HUES6 (cell line): ENCODE data around the gene KLF6.

ENCODE experiments used
- H3K27ac ChIP-seq: 2 replicates; pipeline ENCODE4 v1.7.0; 2013; ENCODE audit warnings: low read depth, mild to moderate bottlenecking, low read length, inconsistent platforms
- H3K27me3 ChIP-seq: 2 replicates; pipeline ENCODE4 v1.6.1; 2013; ENCODE audit warnings: low read length; ENCODE audit not compliant: control insufficient read depth, insufficient read depth
- H3K36me3 ChIP-seq: 2 replicates; pipeline ENCODE4 v1.6.1; 2013; ENCODE audit warnings: low read length; ENCODE audit not compliant: control insufficient read depth, insufficient read depth
- H3K4me1 ChIP-seq: 2 replicates; pipeline ENCODE4 v1.6.1; 2013; ENCODE audit warnings: low read length; ENCODE audit not compliant: control insufficient read depth, insufficient read depth
- H3K4me3 ChIP-seq: 2 replicates; pipeline ENCODE4 v1.5.1; 2013; ENCODE audit warnings: low read depth, low read length
- H3K9ac ChIP-seq: one replicate; pipeline ENCODE4 v1.6.1; 2013; ENCODE audit warnings: mild to moderate bottlenecking, low read length
- H3K9me3 ChIP-seq: 2 replicates; pipeline ENCODE4 v1.6.1; 2013; ENCODE audit warnings: low read depth, low read length; ENCODE audit not compliant: control insufficient read depth, insufficient read depth

The KLF6 gene

GRCh38 chr10:3761021-3761686 lies 23.9 kb downstream of the KLF6 start:
- Histone ChIP-seq H3K4me3 (no peak overlapping the region), H3K4me1 (peaks cover 31% of the 10 kb centered on the region), H3K36me3 (no peaks in the 10 kb centered on the region), H3K27me3 (peaks cover 6% of the 10 kb centered on the region; the same call in 1 of the 2 replicates), H3K9me3 (no peaks in the 10 kb centered on the region), H3K9ac (no peak overlapping the region), H3K27ac (no peak overlapping the region)

GRCh38 chr10:3760083-3760482 lies 24.9 kb downstream of the KLF6 start:
- no peak overlapping the region for H3K9ac ChIP-seq
- H3K27ac ChIP-seq = no peak overlapping the region
- no peaks in the 10 kb centered on the region for H3K9me3 ChIP-seq
- H3K36me3 ChIP-seq = no peaks in the 10 kb centered on the region
- peaks cover 27% of the 10 kb centered on the region for H3K4me1 ChIP-seq
- H3K4me3 ChIP-seq = no peak overlapping the region
- H3K27me3 ChIP-seq = peaks cover 6% of the 10 kb centered on the region; the same call in 1 of the 2 replicates

GRCh38 chr10:3759397-3759796 lies 25.6 kb downstream of the KLF6 start:
- Histone ChIP-seq H3K36me3 (no peaks in the 10 kb centered on the region), H3K4me1 (peaks cover 27% of the 10 kb centered on the region), H3K27me3 (peaks cover 6% of the 10 kb centered on the region; the same call in 1 of the 2 replicates), H3K27ac (no peak overlapping the region), H3K9ac (no peak overlapping the region), H3K4me3 (no peak overlapping the region), H3K9me3 (no peaks in the 10 kb centered on the region)

- peaks cover 27% of the 10 kb centered on the region for H3K4me1 ChIP-seq
- no peak overlapping the region for H3K9ac ChIP-seq
- no peak overlapping the region for H3K4me3 ChIP-seq
- peaks cover 6% of the 10 kb centered on the region; the same call in 1 of the 2 replicates for H3K27me3 ChIP-seq
- no peaks in the 10 kb centered on the region for H3K36me3 ChIP-seq
- no peaks in the 10 kb centered on the region for H3K9me3 ChIP-seq
- no peak overlapping the region for H3K27ac ChIP-seq
Measured at GRCh38 chr10:3758491-3758970, 26.5 kb downstream of the KLF6 start.

- H3K9me3 ChIP-seq = no peaks in the 10 kb centered on the region
- H3K27me3 ChIP-seq = peaks cover 6% of the 10 kb centered on the region; the same call in 1 of the 2 replicates
- H3K36me3 ChIP-seq = no peaks in the 10 kb centered on the region
- no peak overlapping the region for H3K4me3 ChIP-seq
- no peak overlapping the region for H3K9ac ChIP-seq
- H3K27ac ChIP-seq = no peak overlapping the region
- peaks cover 22% of the 10 kb centered on the region for H3K4me1 ChIP-seq
Measured at GRCh38 chr10:3757638-3758490, 27.1 kb downstream of the KLF6 start.

GRCh38 chr10:3757250-3757637 lies 27.8 kb downstream of the KLF6 start:
- peaks cover 6% of the 10 kb centered on the region; the same call in 1 of the 2 replicates for H3K27me3 ChIP-seq
- H3K4me3 ChIP-seq = no peak overlapping the region
- peaks cover 16% of the 10 kb centered on the region for H3K4me1 ChIP-seq
- no peaks in the 10 kb centered on the region for H3K36me3 ChIP-seq
- no peak overlapping the region for H3K9ac ChIP-seq
- H3K9me3 ChIP-seq = no peaks in the 10 kb centered on the region
- no peak overlapping the region for H3K27ac ChIP-seq

DNA sequence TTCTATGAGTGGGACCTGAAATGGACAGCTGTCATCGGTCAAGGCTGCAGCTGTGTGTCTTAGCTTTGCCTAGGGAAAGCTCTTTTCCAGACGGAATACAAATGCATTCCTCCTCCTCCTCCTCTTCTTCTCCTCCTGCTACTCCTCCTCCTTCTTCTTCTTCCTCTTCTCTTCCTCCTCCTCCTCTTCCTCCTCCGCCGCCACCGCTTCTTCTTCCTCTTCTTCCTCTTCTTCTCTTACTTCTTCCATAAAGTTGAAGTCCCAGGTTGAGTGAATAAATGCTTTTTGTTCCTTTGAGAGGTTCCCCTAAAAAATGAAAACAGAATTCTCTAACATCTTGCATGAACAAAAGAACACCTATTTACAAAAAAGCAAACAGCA lies 28.7 kb downstream of the KLF6 start:
- Histone ChIP-seq H3K4me3 (no peak overlapping the region), H3K4me1 (peaks cover 7% of the 10 kb centered on the region; the same call in 1 of the 2 replicates), H3K27ac (no peak overlapping the region), H3K9ac (no peak overlapping the region), H3K9me3 (no peaks in the 10 kb centered on the region), H3K36me3 (no peaks in the 10 kb centered on the region), H3K27me3 (peaks cover 6% of the 10 kb centered on the region; the same call in 1 of the 2 replicates)

DNA sequence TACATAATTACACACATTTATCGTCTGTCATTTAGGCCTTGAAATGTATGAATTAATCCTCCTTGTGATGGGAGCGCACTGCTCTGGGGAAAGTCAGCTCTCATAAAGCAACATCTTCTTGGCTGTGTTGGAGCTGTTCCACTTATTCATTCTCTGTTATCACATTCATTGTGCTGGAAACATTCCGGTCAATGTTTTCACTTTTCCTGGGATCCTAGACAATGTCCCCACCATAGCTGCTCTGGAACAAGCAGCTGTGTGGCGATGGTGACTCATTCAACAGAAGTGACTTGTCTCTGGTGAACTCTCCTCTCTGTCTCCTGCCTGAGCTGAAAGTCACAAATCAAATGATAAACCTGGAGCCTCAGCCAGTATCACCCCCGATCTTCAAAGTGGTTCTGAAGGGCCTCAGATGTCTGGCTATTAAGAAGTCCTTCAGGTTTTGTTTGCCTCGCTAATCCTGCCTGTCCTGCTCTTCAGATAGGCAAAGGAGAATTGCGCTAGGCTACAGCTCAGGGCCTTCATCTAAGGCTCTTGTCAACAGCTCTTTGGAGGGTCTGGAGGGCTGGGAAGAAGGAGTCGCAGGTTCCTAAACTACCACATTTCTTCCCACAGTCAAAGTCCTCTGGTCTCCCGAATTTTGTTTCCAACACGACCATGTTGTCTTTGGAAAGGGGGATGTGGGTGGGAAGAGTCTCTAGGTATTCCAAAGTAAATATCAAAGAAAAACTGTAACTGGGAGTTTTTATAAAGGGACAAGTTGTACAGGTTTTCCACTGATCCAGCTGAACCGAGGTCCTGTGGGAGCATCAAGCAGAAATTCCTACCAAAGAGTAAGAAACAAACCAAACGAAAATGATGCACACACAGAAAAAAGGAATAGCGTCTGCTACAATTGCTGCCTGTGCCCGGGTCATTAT lies 29.3 kb downstream of the KLF6 start:
- Histone ChIP-seq H3K27ac (no peak overlapping the region), H3K4me1 (peaks cover 3% of the 10 kb centered on the region; the same call in 1 of the 2 replicates), H3K4me3 (no peak overlapping the region)

GRCh38 chr10:3754727-3755439 lies 30.1 kb downstream of the KLF6 start:
- H3K9me3 ChIP-seq = no peaks in the 10 kb centered on the region
- H3K27me3 ChIP-seq = peaks cover 5% of the 10 kb centered on the region; the same call in 1 of the 2 replicates
- H3K27ac ChIP-seq = no peak overlapping the region
- H3K4me3 ChIP-seq = no peak overlapping the region
- peaks cover 3% of the 10 kb centered on the region; the same call in 1 of the 2 replicates for H3K4me1 ChIP-seq
- no peaks in the 10 kb centered on the region for H3K36me3 ChIP-seq
- H3K9ac ChIP-seq = no peak overlapping the region

More for the DNA sequence above, 29.3 kb downstream of the KLF6 start:
- Histone ChIP-seq H3K9ac (no peak overlapping the region), H3K36me3 (no peaks in the 10 kb centered on the region), H3K9me3 (no peaks in the 10 kb centered on the region), H3K27me3 (peaks cover 6% of the 10 kb centered on the region; the same call in 1 of the 2 replicates)

GRCh38 chr10:3750854-3751253 lies 34.2 kb downstream of the KLF6 start:
- Histone ChIP-seq H3K27ac (no peak overlapping the region), H3K4me3 (no peak overlapping the region), H3K36me3 (no peaks in the 10 kb centered on the region), H3K9me3 (no peaks in the 10 kb centered on the region), H3K9ac (no peak overlapping the region), H3K27me3 (no peaks in the 10 kb centered on the region), H3K4me1 (peaks cover 3% of the 10 kb centered on the region)
